Large intestine (tissue), 12 donors: ENCODE results near the gene MCUR1. TPM values are rescaled to one million over a fixed set of nuclear protein-coding genes. Genes with fewer than 3 reads are reported as not detected.
A peak's percentile ranks its signal among the peaks of the same experiment; 100 is the strongest.
"Not testable (repeated sequence)": the region's sequence is repeated elsewhere in the genome, so short reads cannot be mapped to it uniquely, and the experiment has no call there.

Source experiments
- DNase-seq, 2 donors: peaks; one replicate each; pipeline versions ENCODE4 v3.0.0 to v3.0.0-alpha.2; 2013
- H3K27ac ChIP-seq: one replicate; pipeline ENCODE4 v1.5.1; 2013; ENCODE audit warnings: low read length
- H3K27me3 ChIP-seq: 2 replicates; pipeline ENCODE4 v1.6.1; 2013; ENCODE audit warnings: low read length; ENCODE audit not compliant: control insufficient read depth, insufficient read depth
- H3K36me3 ChIP-seq: 2 replicates; pipeline ENCODE4 v1.6.1; 2013; ENCODE audit warnings: low read length; ENCODE audit not compliant: control insufficient read depth, insufficient read depth
- H3K4me1 ChIP-seq: one replicate; pipeline ENCODE4 v1.6.1; 2013; ENCODE audit warnings: low read length; ENCODE audit not compliant: control insufficient read depth, insufficient read depth
- H3K4me3 ChIP-seq: one replicate; pipeline ENCODE4 v1.5.1; 2013; ENCODE audit warnings: low read length
- H3K9me3 ChIP-seq: one replicate; pipeline ENCODE4 v1.6.1; 2013; ENCODE audit warnings: mild to moderate bottlenecking, low read depth, low read length, moderate library complexity; ENCODE audit not compliant: control insufficient read depth
- WGBS: methylation state at CpG from one replicate; pipeline ENCODE4 v1.1.5; 2013; ENCODE audit warnings: low lambda C conversion rate; ENCODE audit not compliant: insufficient coverage; 5-methylcytosine and 5-hydroxymethylcytosine counted together
- long read RNA-seq, 11 donors: transcript quantifications; one replicate each; lab custom pipeline, GENCODE V29; 2026
- polyA plus RNA-seq: library from polyadenylated mRNA; unstranded; fragments of 120-200 nt; gene quantifications from one replicate; pipeline ENCODE4 v1.2.1, GENCODE V29; 2013

Gene MCUR1
- 27.1 TPM for polyA plus RNA-seq
- long read RNA-seq, donor 1, full-length matches to known transcripts: 16 of 16 reads
- long read RNA-seq, donor 1, partial matches to known transcripts: 0 of 16 reads
- long read RNA-seq, donor 1, other reads (novel, unspliced or antisense): 0 of 16 reads
- long read RNA-seq, donor 2, full-length matches to known transcripts: 26 of 26 reads
- long read RNA-seq, donor 2, partial matches to known transcripts: 0 of 26 reads
- long read RNA-seq, donor 2, other reads (novel, unspliced or antisense): 0 of 26 reads
- long read RNA-seq, donor 3, full-length matches to known transcripts: 35 of 47 reads
- long read RNA-seq, donor 3, partial matches to known transcripts: 12 of 47 reads
- long read RNA-seq, donor 3, other reads (novel, unspliced or antisense): 0 of 47 reads
- long read RNA-seq, donor 4, full-length matches to known transcripts: 1 of 1 reads
- long read RNA-seq, donor 4, partial matches to known transcripts: 0 of 1 reads
- long read RNA-seq, donor 4, other reads (novel, unspliced or antisense): 0 of 1 reads
- long read RNA-seq, donor 5, full-length matches to known transcripts: 11 of 11 reads
- long read RNA-seq, donor 5, partial matches to known transcripts: 0 of 11 reads
- long read RNA-seq, donor 5, other reads (novel, unspliced or antisense): 0 of 11 reads
- long read RNA-seq, donor 6, full-length matches to known transcripts: 17 of 22 reads
- long read RNA-seq, donor 6, partial matches to known transcripts: 5 of 22 reads
- long read RNA-seq, donor 6, other reads (novel, unspliced or antisense): 0 of 22 reads
- long read RNA-seq, donor 7, full-length matches to known transcripts: 6 of 6 reads
- long read RNA-seq, donor 7, partial matches to known transcripts: 0 of 6 reads
- long read RNA-seq, donor 7, other reads (novel, unspliced or antisense): 0 of 6 reads
- long read RNA-seq, donor 8, full-length matches to known transcripts: 25 of 32 reads
- long read RNA-seq, donor 8, partial matches to known transcripts: 7 of 32 reads
- long read RNA-seq, donor 8, other reads (novel, unspliced or antisense): 0 of 32 reads
- long read RNA-seq, donor 9, full-length matches to known transcripts: 23 of 23 reads
- long read RNA-seq, donor 9, partial matches to known transcripts: 0 of 23 reads
- long read RNA-seq, donor 9, other reads (novel, unspliced or antisense): 0 of 23 reads
- long read RNA-seq, donor 10, full-length matches to known transcripts: 27 of 27 reads
- long read RNA-seq, donor 10, partial matches to known transcripts: 0 of 27 reads
- long read RNA-seq, donor 10, other reads (novel, unspliced or antisense): 0 of 27 reads
- long read RNA-seq, donor 11, full-length matches to known transcripts: 12 of 12 reads
- long read RNA-seq, donor 11, partial matches to known transcripts: 0 of 12 reads
- long read RNA-seq, donor 11, other reads (novel, unspliced or antisense): 0 of 12 reads

- Histone ChIP-seq H3K9me3 (no peaks in the 10 kb centered on the region), H3K27ac (peak within 1 kb of the TSS; percentile 98), H3K36me3 (no peaks in the 10 kb centered on the region), H3K27me3 (no peaks in the 10 kb centered on the region), H3K4me3 (peak within 1 kb of the TSS; percentile 75), H3K4me1 (peaks cover 18% of the 10 kb centered on the region)
- no CpG with 5 or more reads among the region's 81 CpGs for WGBS
- DNase-seq: peak; percentile 85 to 96
Observed at GRCh38 chr6:13814176-13814937, at the start of gene MCUR1. TSS of gene MCUR1 (minus strand) at chr6:13814557. CDS start at chr6:13814429, 128 bp downstream.

- peak overlapping the region; percentile 69 for H3K27ac ChIP-seq
- peak; percentile 77 to 87 for DNase-seq
Observed at GRCh38 chr6:13863699-13864155, 49.4 kb upstream of the MCUR1 start.

DNA sequence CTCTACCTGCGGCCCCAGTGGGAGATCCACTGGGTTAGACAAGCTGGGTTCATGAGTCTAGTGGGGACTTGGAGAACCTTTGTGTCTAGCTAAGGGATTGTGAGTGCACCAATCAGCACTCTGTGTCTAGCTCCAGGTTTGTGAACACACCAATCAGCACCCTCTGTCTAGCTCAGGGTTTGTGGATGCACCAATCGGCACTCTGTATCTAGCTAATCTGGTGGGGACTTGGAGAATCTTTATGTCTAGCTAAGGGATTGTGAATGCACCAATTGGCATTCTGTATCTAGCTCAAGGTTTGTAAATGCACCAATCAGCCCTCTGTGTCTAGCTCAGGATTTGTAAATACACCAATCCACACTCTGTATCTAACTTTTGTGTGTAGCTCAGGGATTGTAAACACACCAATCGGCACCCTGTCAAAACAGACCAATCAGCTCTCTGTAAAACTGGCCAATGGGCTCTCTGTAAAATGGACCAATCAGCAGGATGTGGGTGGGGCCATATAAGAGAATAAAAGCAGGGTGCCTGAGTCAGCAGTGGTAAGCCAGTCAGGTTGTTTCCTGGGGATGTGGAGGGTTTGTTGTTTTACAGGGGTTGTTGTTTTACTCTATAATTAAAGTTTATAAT lies 46.3 kb upstream of the MCUR1 start:
- H3K27me3 ChIP-seq: not testable (repeated sequence)

More at GRCh38 chr6:13863699-13864155, 49.4 kb upstream of the MCUR1 start:
- H3K36me3 ChIP-seq: no peaks in the 10 kb centered on the region
- H3K9me3 ChIP-seq: peaks cover 8% of the 10 kb centered on the region
- H3K27me3 ChIP-seq: peaks cover 9% of the 10 kb centered on the region
- H3K4me3 ChIP-seq: no peak overlapping the region
- H3K4me1 ChIP-seq: peaks cover 17% of the 10 kb centered on the region
- no CpG with 5 or more reads among the region's 2 CpGs for WGBS

GRCh38 chr6:13859871-13860555 lies 45.7 kb upstream of the MCUR1 start:
- no CpG with 5 or more reads among the region's 66 CpGs for WGBS
- Histone ChIP-seq H3K36me3 (no peaks in the 10 kb centered on the region), H3K27ac (peak overlapping the region; percentile 45), H3K4me1 (peaks cover 17% of the 10 kb centered on the region), H3K27me3 (peaks cover 9% of the 10 kb centered on the region), H3K9me3 (peaks cover 9% of the 10 kb centered on the region), H3K4me3 (peak overlapping the region; percentile 45)
- DNase-seq: peak in 1 of 2 donors; percentile 34

More for the DNA sequence above, 46.3 kb upstream of the MCUR1 start:
- not testable (repeated sequence) for H3K36me3 ChIP-seq, H3K9me3 ChIP-seq, DNase-seq
- WGBS: no CpG with 5 or more reads among the region's 3 CpGs
- Histone ChIP-seq H3K4me1 (peaks cover 17% of the 10 kb centered on the region), H3K27ac (peak overlapping the region; percentile 45), H3K4me3 (peak overlapping the region; percentile 45)

- Histone ChIP-seq H3K27me3 (peaks cover 2% of the 10 kb centered on the region), H3K9me3 (peaks cover 8% of the 10 kb centered on the region), H3K4me3 (no peak overlapping the region), H3K27ac (no peak overlapping the region), H3K4me1 (peaks cover 14% of the 10 kb centered on the region), H3K36me3 (no peaks in the 10 kb centered on the region)
- no CpG with 5 or more reads among the region's 34 CpGs for WGBS
- no peak for DNase-seq
Observed at GRCh38 chr6:13854716-13855250, 40.4 kb upstream of the MCUR1 start.

GRCh38 chr6:13853871-13854270 lies 39.5 kb upstream of the MCUR1 start:
- no peak overlapping the region for H3K4me3 ChIP-seq
- DNase-seq: no peak
- H3K36me3 ChIP-seq: no peaks in the 10 kb centered on the region
- no peak overlapping the region for H3K27ac ChIP-seq
- WGBS: 100% methylated on average over 1 of the region's 5 CpGs
- H3K9me3 ChIP-seq: peaks cover 7% of the 10 kb centered on the region
- H3K27me3 ChIP-seq: no peaks in the 10 kb centered on the region
- peaks cover 14% of the 10 kb centered on the region for H3K4me1 ChIP-seq

DNA sequence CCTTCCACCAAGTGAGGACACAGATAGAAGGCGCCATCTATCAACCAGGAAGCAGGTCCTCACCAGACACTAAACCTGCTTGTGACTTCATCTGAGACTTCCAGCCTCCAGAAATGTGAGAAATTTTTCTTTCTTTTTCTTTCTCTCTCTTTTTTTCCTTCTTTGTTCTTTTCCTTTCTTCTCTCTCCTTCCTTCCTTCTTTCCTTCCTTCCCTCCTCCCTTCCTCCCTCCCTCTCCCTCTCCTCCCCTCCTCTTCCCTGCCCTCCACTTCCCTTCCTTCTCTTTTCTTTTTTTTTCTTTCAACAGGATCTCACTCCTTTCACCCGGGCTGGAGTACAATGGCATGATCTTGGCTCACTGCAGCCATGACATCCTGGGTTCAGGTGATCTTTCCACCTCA lies 37.4 kb upstream of the MCUR1 start:
- Histone ChIP-seq H3K27me3 (no peaks in the 10 kb centered on the region), H3K36me3 (no peaks in the 10 kb centered on the region), H3K4me1 (peaks cover 26% of the 10 kb centered on the region), H3K9me3 (peaks cover 7% of the 10 kb centered on the region), H3K27ac (peak overlapping the region; percentile 26), H3K4me3 (no peak overlapping the region)
- DNase-seq: no peak
- 60% methylated on average over 1 of the region's 2 CpGs for WGBS

DNA sequence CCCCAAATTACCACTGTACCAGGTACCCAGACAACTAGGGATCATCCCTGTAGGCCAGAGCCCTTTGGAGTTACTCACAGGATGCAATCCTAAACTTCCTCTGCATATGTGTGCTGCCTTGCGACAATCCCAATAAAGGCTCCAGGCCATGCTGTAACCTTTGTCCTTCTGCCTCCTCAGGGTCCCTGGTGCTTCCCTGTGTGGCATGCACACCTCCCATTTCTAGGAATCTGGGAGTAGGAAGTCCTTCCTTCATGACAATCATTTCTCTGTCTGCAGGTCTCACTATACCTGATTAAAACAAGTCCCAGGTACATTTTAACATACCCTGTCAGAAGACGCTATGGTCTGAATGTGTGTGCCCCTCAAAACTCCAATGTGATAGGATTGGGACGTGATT lies 37.0 kb upstream of the MCUR1 start:
- Histone ChIP-seq H3K27ac (peak overlapping the region; percentile 26), H3K9me3 (peaks cover 9% of the 10 kb centered on the region), H3K4me1 (peaks cover 29% of the 10 kb centered on the region), H3K36me3 (no peaks in the 10 kb centered on the region), H3K27me3 (no peaks in the 10 kb centered on the region), H3K4me3 (no peak overlapping the region)
- WGBS: no CpG with 5 or more reads among the region's 3 CpGs
- peak; percentile 48 to 61 for DNase-seq
